ENCODE measurements around the gene FAM163B.
A peak's percentile ranks its signal among the peaks of the same experiment; 100 is the strongest.

The FAM163B gene

GRCh38 chr9:133609311-133610098, at the start of gene FAM163B:
Gene FAM163B (minus strand): TSS chr9:133609389. CDS start chr9:133580223, 29,166 bp downstream.
- TF ChIP-seq, protein P1, sequence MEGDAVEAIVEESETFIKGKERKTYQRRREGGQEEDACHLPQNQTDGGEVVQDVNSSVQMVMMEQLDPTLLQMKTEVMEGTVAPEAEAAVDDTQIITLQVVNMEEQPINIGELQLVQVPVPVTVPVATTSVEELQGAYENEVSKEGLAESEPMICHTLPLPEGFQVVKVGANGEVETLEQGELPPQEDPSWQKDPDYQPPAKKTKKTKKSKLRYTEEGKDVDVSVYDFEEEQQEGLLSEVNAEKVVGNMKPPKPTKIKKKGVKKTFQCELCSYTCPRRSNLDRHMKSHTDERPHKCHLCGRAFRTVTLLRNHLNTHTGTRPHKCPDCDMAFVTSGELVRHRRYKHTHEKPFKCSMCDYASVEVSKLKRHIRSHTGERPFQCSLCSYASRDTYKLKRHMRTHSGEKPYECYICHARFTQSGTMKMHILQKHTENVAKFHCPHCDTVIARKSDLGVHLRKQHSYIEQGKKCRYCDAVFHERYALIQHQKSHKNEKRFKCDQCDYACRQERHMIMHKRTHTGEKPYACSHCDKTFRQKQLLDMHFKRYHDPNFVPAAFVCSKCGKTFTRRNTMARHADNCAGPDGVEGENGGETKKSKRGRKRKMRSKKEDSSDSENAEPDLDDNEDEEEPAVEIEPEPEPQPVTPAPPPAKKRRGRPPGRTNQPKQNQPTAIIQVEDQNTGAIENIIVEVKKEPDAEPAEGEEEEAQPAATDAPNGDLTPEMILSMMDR (IDR thresholded peaks at IDR 0.05; ENCODE audit: insufficient read depth, low read depth, low read length, missing control alignments): no peak
- H3K4me3 ChIP-seq (ENCODE audit: low read length): no peak within 1 kb of the TSS
- peak; percentile 32 for DNase-seq (ENCODE audit: low read depth)

- TF ChIP-seq, protein P1 (IDR thresholded peaks at IDR 0.05; ENCODE audit: insufficient read depth, low read depth, low read length, missing control alignments): no peak
- H3K4me3 ChIP-seq (ENCODE audit: low read length): no peak overlapping the region
Observed at GRCh38 chr9:133657120-133657661, 48.0 kb upstream of the FAM163B start.

GRCh38 chr9:133656211-133657119, 47.3 kb upstream of the FAM163B start:
- TF ChIP-seq, protein P1 (IDR thresholded peaks at IDR 0.05; ENCODE audit: insufficient read depth, low read depth, low read length, missing control alignments): no peak
- H3K4me3 ChIP-seq (ENCODE audit: low read length): no peak overlapping the region
- DNase-seq (ENCODE audit: low read depth): no peak

More at GRCh38 chr9:133657120-133657661, 48.0 kb upstream of the FAM163B start:
- DNase-seq (ENCODE audit: low read depth): no peak

DNA sequence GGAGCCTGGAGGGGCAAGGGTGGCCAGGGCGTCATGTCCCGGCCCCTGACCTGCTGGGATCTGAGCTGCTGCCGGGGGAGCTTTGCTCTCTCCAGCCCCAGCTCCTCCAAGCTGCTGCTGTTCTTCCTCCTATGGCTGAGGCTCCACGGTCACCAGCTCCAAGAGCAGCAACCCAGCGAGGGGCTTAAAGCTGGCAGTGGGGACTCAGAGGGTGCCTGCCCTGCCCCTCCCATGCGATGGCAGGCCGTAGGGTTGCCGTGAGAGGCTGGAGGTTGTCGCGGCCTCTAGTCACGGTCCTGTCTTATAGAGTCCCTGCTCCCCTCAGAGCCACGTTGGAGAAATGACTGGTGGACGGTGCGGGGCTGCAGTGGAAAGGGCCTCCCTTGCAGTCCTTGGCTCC, 46.5 kb upstream of the FAM163B start:
- TF ChIP-seq, protein P1 (IDR thresholded peaks at IDR 0.05; ENCODE audit: insufficient read depth, low read depth, low read length, missing control alignments): no peak
- H3K4me3 ChIP-seq (ENCODE audit: low read length): no peak overlapping the region
- no peak for DNase-seq (ENCODE audit: low read depth)

- H3K4me3 ChIP-seq (ENCODE audit: low read length): no peak overlapping the region
- TF ChIP-seq, protein P1 (IDR thresholded peaks at IDR 0.05; ENCODE audit: insufficient read depth, low read depth, low read length, missing control alignments): no peak
- no peak for DNase-seq (ENCODE audit: low read depth)
Observed at GRCh38 chr9:133654736-133655657, 45.8 kb upstream of the FAM163B start.

GRCh38 chr9:133653638-133654037, 44.4 kb upstream of the FAM163B start:
- DNase-seq (ENCODE audit: low read depth): no peak
- TF ChIP-seq, protein P1 (IDR thresholded peaks at IDR 0.05; ENCODE audit: insufficient read depth, low read depth, low read length, missing control alignments): no peak
- no peak overlapping the region for H3K4me3 ChIP-seq (ENCODE audit: low read length)

Measured in epithelial cell of esophagus (primary cell).